K562 (cell line): ENCODE results near the gene OR4D2.

ENCODE experiments used
- BHLHE40 ChIP-seq: IDR thresholded peaks from 2 replicates; pipeline ENCODE4 v1.6.1; 2011; ENCODE audit warnings: low read length, improper control_type of control experiment
- HDAC2 ChIP-seq: fragments of 450-650 bp; IDR thresholded peaks from 2 replicates; pipeline ENCODE4 v1.6.1; 2016; ENCODE audit warnings: mild to moderate bottlenecking
- MAFF ChIP-seq: IDR thresholded peaks from 2 replicates; pipeline ENCODE4 v1.6.1; 2012; ENCODE audit warnings: low read length, improper control_type of control experiment
- NCOR1 ChIP-seq: fragments of 450-650 bp; IDR thresholded peaks from 2 replicates; pipeline ENCODE4 v1.6.1; 2016; ENCODE audit warnings: mild to moderate bottlenecking, moderate library complexity
- NEUROD1 ChIP-seq: fragments of 150-350 bp; IDR thresholded peaks from 2 replicates; pipeline ENCODE4 v1.6.1; 2014; ENCODE audit warnings: borderline replicate concordance, low read length, low read depth; ENCODE audit not compliant: partially characterized antibody
- NFYB ChIP-seq: IDR thresholded peaks from 2 replicates; pipeline ENCODE4 v1.6.1; 2011; ENCODE audit warnings: mild to moderate bottlenecking, moderate library complexity; ENCODE audit not compliant: insufficient read length; ENCODE audit errors: extremely low read depth
- POLR2AphosphoS5 ChIP-seq: IDR thresholded peaks from 2 replicates; pipeline ENCODE4 v1.6.1; 2011; ENCODE audit warnings: mild to moderate bottlenecking, low read depth, low read length, moderate library complexity; ENCODE audit not compliant: control insufficient read depth, insufficient read depth
- RCOR1 ChIP-seq, 2 experiments: IDR thresholded peaks; 2 replicates each; pipeline ENCODE4 v1.6.1; 2012; ENCODE audit warnings: low read depth in 2 of 2, low read length in 2 of 2, borderline replicate concordance in 1 of 2, improper control_type of control experiment in 1 of 2
- SETDB1 ChIP-seq: IDR thresholded peaks from one replicate; pipeline ENCODE4 v1.6.1; 2012; ENCODE audit warnings: low read length, control low read depth, inconsistent platforms
- ZNF140 ChIP-seq: fragments of 250-450 bp; sonication (Bioruptor Pico); IDR thresholded peaks from 2 replicates; pipeline ENCODE4 v1.8.0; 2021; ENCODE audit warnings: moderate library complexity, mild to moderate bottlenecking, inconsistent platforms
- ZNF77 ChIP-seq: fragments of 250-450 bp; sonication (Bioruptor Pico); IDR thresholded peaks from 2 replicates; pipeline ENCODE4 v1.5.0; 2020
- TF ChIP-seq, protein P1 (sequence below), 3 experiments: IDR thresholded peaks in 2 of 3; conservative IDR thresholded peaks in 1 of 3; 2 replicates each; pipeline ENCODE4 v1.5.1; 2011 to 2012; ENCODE audit warnings: low read length in 3 of 3, mild to moderate bottlenecking in 3 of 3, control low read depth in 2 of 3, improper control_type of control experiment in 1 of 3, inconsistent platforms in 1 of 3, low read depth in 1 of 3, mixed read lengths in 1 of 3, moderate library complexity in 1 of 3; ENCODE audit not compliant: insufficient read depth in 2 of 3
- TF ChIP-seq, protein P2 (sequence below): sonication (generic); formaldehyde crosslinking; IDR thresholded peaks from 2 replicates; pipeline ENCODE4 v1.8.0; 2022; ENCODE audit warnings: mild to moderate bottlenecking, low read depth, missing genetic modification reagents

DNA sequence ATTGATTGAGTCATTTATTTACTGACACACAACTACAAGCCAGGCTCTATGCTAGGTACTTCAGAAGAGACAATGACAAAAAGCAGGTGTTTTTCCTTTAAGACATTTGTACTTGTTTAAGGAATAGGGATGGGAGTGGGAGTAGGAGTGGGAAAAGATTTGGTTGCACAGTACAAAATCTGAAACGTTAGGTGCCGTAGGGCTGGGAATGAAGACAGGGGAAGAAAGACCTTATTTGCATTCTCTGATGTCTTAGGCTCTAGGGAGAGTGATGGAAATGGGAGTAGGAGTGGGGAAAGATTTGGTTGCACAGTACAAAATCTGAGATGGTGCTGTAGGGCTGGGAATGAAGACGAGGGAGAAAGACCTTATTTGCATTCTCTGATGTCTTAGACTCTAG lies 47.3 kb upstream of the OR4D2 start:
- TF ChIP-seq RCOR1 (IDR thresholded peaks at IDR 0.05; ENCODE audit: borderline replicate concordance in 1 of 2, low read depth in 2 of 2, low read length in 2 of 2) = no peak
- TF ChIP-seq NCOR1 = no peak
- TF ChIP-seq MAFF = no peak
- TF ChIP-seq, protein P1, sequence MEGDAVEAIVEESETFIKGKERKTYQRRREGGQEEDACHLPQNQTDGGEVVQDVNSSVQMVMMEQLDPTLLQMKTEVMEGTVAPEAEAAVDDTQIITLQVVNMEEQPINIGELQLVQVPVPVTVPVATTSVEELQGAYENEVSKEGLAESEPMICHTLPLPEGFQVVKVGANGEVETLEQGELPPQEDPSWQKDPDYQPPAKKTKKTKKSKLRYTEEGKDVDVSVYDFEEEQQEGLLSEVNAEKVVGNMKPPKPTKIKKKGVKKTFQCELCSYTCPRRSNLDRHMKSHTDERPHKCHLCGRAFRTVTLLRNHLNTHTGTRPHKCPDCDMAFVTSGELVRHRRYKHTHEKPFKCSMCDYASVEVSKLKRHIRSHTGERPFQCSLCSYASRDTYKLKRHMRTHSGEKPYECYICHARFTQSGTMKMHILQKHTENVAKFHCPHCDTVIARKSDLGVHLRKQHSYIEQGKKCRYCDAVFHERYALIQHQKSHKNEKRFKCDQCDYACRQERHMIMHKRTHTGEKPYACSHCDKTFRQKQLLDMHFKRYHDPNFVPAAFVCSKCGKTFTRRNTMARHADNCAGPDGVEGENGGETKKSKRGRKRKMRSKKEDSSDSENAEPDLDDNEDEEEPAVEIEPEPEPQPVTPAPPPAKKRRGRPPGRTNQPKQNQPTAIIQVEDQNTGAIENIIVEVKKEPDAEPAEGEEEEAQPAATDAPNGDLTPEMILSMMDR (IDR thresholded peaks at IDR 0.05 in 2 of 3, conservative IDR thresholded peaks at IDR 0.05 in 1 of 3; ENCODE audit: insufficient read depth in 2 of 3, low read depth in 1 of 3, low read length in 3 of 3) = no peak
- no peak for TF ChIP-seq SETDB1
- TF ChIP-seq HDAC2 = no peak
- no peak for TF ChIP-seq POLR2AphosphoS5
- TF ChIP-seq, protein P2, sequence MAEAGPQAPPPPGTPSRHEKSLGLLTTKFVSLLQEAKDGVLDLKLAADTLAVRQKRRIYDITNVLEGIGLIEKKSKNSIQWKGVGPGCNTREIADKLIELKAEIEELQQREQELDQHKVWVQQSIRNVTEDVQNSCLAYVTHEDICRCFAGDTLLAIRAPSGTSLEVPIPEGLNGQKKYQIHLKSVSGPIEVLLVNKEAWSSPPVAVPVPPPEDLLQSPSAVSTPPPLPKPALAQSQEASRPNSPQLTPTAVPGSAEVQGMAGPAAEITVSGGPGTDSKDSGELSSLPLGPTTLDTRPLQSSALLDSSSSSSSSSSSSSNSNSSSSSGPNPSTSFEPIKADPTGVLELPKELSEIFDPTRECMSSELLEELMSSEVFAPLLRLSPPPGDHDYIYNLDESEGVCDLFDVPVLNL = no peak
- TF ChIP-seq BHLHE40 = no peak
- TF ChIP-seq ZNF77 (CRISPR knock-in tag) = no peak
- TF ChIP-seq NEUROD1 = no peak
- no peak for TF ChIP-seq NFYB
- TF ChIP-seq ZNF140 (CRISPR knock-in tag) = no peak
